D341Med (cell line): Measurements from ENCODE around the gene MYRF.

Experiments used
- DNase-seq: peaks from one replicate; pipeline ENCODE4 v3.0.0; 2012; ENCODE audit warnings: low spot score

MYRF gene

DNA sequence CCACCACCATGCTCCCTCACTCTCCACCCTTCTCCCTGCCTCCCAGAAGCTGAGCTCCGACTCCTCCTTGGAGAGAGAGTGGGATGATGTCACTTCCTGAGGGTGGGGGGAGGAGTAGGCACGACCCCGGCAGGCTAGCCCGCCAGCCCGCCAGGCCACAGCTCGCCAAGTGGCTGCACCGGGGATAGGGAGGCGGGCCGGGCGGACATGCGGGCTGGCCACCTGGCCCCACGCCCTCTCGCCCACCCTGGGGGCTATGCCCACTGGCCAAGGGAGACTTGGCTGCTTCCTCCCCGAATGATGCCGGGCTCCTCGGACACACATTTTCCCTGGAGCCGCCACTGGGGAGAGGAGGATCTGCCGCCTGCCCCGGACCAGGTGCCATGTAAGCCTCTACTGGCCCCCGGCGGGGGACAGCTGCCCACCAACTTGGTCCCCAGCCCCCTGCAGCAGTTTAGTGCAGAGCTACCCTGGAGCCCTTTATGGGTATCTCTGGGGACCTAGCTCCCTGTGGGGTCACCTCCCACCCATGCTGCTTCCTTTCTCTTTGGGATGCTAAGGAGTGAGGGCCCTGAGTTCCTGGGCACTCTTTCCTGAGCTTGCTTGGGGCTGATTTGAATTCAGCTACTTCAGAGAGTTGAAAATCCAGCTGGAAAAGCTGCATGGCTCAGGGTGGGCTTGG is 33.7 kb upstream of the MYRF start:
- no peak for DNase-seq

DNA sequence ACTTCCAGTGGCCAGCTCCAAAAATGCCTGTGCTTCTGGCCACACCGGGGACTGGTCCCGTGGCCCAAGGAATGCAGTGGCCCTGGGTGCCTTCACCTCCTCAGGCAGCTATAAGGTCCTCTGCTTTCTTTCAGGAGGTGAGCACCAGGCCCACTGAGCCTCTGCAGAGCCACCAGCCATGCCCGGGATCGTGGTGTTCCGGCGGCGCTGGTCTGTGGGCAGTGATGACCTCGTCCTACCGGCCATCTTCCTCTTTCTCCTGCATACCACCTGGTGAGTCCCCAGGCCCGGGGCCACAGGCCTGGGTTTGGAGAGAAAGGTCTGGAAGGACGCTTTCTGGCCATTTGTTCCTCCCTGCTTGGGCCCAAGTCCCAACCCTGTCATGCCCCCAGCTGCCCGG is 32.5 kb upstream of the MYRF start:
- DNase-seq, result no peak

DNA sequence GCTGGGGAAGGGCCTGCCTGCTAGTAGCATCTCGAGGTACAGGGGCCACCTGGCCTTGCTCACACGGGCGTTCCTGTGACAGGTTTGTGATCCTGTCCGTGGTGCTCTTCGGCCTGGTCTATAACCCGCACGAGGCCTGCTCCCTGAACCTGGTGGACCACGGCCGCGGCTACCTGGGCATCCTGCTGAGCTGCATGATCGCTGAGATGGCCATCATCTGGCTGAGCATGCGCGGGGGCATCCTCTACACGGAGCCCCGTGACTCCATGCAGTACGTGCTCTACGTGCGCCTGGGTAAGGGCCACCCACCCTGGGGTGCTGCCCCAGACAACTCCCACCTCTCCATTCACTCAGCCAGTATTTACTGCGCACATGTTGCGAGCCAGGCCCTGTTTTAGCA is 31.8 kb upstream of the MYRF start:
- no peak for DNase-seq

DNA sequence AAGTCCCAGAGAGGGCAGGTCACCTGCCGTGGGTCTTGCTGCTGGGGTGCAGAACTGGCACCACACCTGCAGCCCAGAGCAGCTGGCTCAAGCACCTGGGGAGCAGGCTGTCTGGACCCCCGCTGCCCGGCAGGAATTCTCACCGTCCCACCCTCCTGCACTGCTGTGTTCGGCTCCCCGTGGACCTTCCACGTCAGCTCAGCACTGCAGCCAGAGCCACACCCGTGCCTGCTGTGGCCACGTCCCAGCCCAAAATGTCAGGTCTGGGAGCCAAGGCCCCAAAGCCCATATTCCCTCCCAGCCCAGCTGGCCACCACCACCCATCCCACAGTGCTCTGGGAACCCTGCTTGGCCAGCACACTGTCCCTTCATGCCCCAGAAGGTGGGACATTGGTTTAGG is 28.0 kb upstream of the MYRF start:
- DNase-seq, result no peak

DNA sequence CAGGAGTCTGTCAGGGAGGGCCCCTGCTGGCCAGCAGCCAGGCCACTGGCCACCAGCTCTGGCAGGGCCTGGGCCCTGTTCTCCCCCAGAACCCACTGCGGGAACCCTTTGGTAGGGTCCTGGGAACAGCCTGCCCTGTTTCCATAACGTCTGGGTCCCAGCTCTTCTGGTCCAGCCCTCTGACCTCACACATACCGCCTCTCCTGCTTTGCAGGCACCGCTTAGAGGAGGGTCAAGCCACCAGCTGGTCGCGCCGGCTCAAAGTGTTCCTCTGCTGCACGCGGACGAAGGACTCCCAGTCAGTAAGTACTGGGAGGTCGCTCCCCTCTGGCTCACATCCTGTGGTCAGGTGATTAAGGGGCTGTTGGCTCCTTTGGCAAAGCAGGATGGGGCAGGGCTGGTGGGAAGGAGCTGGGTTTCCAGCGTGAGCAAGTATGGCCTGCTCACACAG is 26.6 kb upstream of the MYRF start:
- no peak for DNase-seq

DNA sequence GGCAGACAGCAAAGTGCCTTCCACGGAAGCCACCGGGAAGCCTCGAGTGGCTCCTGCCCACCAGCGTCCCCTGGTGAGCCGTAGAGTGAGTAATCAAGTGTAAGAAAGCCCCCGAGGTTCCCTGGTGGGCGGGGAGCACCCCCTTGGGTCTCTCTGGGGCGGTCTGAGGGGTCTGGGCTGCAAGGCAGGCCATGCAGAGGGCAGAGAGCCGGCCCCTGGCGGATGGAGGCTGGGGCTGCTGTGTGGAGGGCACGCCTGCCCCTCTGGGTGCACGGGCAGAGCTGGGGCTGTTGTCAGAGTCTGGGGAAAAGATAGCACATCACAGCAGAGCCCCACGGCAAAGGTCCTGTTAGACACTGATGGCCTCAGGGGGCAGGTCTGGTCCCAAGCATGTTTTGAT is 25.7 kb upstream of the MYRF start:
- DNase-seq, result no peak

DNA sequence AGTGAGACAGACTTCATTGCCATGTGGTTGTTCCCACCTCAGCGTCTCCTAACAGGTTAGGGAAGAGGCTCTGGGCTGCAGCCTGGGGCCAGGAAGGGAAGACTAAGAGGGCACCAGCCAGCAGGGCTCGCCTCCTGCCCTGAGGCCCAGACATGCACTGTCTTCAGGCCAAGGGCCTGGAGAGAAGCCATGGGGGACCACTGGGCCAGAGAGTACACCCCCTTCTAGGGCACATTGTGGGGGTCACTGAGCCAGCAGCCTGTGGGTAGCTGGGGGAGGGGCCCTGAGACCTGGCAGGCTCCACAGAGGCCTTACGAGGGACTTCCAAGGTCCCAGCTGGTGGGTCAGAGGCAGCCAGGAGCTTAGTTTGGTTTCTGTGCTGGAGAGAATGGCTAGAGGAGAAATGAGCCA is 25.0 kb upstream of the MYRF start:
- no peak for DNase-seq

DNA sequence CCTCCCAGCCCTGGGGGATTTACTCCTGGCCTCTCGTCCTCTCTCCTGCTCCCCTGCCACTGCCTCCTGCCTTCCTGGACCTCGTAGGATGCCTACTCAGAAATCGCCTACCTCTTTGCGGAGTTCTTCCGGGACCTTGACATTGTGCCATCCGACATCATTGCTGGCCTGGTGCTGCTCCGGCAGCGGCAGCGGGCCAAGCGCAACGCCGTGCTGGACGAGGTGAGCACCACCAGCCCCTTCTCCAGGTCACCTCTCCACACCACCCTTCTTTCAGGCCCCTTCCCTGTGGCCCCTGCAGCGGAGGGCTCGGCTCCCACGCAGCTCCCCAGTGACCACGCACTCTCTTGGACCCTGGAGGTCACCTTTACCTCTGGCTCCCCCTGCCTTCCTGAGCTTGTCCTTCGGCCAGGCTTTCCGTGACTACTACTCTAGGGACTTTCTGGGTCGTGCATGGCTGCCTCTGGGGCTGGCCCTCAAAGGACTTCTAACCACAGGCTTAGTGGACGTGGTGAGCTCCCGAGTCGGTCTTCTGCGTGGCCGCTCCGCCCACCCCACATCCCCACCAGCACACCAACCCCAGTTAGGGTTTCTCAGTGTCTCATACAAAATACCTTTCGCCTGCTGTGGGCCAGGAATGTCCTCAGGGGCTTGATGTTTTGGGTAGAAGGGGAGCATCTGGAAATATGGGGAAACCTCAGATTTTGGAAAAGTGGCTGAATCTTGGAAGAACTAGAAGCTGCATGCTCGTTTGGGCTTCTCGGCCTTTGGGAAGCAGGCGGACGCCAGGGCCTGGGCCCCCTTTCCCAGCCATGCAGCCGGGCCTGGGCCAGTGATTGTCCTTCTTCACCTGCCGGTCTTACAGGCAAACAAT is 24.1 kb upstream of the MYRF start:
- no peak for DNase-seq

DNA sequence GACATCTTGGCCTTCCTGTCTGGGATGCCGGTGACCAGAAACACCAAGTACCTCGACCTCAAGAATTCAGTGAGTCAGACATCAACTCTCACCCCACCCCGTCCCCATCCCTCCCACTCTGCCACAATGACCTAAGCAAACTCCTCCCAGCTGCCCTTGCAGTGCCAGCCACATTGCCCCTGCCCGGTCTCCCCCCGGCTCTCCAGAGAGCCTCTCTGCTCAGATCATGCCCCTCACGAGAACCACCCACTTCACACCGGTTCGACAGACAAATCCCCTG is 23.6 kb upstream of the MYRF start:
- DNase-seq, result no peak

DNA sequence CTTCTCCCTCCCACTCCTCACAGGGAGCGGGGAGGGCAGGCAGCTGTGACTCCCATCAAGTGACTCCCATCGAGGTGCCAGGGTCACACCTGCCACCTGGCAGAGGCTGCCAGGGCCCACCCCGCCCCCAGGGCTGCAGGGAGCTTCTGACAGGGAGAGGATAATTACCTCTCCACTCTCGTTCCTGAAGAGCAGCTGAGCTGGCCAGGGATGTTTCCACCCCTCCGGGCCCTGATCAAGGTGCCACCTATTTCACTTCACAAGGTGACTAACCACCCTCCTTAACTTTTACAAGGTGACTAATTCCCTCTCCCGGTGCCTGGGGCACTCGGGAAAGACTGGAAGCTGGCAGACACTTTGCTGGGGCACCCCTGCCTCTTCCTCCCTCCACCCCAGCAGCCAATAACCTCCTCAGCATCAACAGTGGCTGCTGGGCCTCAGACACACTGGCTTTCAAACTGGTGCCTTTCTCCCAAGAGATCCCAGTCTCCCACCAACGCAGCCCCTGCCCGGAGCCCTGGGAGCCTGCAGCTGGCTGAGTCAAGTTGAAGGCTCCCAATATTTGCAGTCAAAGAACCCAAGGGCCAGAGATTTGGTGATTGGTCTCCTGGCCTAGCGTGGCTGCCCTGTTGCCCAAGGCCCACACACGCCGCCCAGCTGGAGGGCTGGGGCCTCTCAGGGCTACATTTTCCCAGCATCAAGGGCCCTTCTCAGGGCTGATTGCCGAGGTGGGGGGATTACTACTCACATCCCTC is 22.0 kb upstream of the MYRF start:
- no peak for DNase-seq

DNA sequence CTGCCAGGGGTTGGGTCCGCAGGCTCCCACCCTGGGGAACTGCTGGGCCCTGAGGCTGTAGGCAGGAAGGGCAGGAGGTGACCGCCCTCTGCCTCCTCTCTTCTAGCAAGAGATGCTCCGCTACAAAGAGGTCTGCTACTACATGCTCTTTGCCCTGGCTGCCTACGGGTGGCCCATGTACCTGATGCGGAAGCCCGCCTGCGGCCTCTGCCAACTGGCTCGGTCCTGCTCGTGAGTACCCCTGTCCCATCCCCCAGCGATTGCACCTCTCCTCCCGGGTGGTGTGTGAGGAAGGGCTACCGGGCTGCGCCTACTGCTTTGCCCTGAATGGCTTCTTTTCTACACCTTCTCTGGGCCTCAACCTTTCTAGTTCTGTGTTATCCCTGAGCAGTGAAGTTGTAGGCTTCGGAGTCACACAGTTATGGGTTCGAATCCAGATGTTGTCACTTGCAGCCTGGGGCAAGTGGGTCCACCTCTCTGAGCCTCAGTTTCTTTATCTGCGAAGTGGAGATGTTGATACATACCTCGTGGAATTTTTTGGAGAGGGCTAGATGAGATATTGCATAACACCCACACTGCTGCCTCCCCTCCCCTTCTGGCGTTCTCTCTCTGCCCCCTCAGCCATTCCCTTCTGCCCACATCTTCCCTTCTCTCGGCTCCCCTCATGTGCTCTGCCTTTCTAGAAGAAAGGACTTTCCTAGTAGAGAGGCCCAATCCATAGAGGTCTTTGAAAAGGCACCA is 21.1 kb upstream of the MYRF start:
- no peak for DNase-seq

DNA sequence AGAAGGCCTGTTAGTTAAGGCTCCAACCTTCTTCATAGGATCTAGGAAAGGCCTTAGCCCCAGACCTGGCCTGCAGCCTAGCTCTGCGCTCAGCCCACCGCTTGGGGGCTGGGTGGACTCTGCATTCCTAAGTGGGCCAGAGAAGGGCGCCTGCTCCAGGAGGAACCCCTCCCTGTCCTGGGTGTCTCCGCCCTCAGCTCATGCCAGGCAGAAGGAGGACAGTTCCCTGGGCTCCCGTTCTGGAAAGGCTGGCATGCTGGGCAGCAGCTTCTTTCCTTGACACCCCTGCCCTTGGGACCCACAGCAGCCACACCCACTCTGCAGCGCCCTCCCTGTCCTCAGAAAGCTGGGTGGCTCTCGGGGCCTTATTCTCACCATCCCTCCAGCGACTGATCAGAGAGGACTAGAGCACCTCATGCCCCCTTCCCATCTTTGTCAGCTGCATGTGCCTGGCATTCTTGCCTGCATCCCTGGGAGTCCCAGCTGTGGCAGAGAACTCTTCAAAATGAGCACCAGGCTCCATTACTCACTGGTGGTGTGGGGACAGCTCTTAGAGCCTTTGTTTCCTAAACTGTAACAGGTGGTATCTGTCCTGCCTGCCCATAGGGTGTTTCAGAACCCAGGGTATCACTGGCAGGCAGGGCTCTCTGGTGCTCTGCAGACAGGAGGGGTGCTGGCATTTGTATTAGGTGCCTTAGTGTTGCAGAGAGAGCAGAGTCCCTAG is 20.3 kb upstream of the MYRF start:
- DNase-seq, result no peak

DNA sequence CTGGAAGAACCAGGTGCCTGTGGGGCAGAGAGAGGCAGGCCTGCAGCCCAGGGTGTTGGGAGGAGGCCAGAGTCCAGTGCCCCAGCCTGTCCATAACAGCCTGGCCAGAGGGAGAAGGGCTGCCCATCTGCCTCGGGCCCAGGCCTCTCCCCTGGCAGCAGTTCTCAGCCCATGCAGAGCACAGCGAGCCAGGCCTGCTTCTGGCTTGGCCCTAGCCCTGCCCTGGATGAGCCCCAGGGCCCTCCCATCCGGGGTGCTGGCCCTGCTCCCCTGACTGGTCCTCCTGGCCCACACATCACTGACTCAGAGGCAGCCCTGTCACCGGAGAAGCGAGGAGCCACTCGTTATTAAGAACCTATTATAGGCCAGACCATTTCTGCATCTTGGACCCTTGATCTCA is 19.7 kb upstream of the MYRF start:
- no peak for DNase-seq

DNA sequence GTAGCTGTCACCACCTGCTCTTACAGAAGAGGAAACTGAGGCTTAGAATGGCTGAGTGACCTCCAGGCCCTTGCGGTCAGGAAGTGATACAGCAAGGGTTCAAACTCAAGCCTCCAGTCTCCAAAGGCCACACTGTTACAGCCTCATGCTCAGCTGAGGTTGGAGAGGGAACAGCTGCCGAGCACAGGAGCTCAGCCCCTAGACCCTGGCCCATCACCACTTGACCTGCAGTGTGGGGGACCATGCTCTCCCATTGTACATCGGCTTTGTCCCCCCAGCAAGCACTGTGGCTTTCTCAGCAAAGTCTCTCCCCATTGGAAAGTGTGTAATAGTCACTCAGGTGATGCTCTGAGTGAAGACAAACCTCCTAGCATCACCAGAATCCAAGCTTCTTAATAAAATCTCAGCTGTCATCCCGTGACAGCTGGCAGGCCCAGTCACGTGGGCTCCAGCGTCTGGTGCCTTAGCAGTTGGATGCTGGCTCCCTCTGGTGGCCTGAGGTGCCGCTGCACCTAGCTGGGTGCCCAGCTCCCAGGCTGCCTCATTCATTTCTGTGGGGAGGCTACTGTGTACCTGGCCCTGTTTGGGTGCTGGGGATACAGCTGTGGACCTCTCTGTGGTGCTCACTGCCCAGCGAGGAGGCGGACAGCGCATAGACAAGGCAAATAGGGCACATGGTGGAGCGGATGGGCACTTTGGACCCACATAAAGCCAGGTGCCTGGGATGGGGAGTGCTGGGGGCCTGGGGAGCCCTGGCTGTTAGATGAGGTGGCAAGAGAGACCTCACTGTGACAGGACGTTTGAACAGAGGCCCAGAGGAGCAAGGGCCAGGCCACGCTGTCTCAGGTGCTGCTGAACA is 19.1 kb upstream of the MYRF start:
- peak; percentile 96 for DNase-seq

DNA sequence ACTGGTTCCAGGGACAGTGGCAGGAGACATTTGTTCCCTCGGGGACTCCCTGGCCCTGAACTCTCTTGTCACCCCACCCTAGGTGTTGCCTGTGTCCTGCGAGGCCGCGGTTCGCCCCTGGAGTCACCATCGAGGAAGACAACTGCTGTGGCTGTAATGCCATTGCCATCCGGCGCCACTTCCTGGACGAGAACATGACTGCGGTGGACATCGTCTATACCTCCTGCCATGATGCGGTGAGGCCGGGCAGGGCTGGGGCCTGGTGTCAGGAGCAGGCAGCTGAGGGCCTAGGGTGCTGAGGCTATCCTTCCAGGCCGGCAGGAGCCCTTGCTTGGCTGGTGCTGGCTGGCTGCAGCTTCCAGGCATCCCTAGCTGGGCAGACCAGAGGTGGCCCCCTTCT is 17.7 kb upstream of the MYRF start:
- DNase-seq, result no peak

DNA sequence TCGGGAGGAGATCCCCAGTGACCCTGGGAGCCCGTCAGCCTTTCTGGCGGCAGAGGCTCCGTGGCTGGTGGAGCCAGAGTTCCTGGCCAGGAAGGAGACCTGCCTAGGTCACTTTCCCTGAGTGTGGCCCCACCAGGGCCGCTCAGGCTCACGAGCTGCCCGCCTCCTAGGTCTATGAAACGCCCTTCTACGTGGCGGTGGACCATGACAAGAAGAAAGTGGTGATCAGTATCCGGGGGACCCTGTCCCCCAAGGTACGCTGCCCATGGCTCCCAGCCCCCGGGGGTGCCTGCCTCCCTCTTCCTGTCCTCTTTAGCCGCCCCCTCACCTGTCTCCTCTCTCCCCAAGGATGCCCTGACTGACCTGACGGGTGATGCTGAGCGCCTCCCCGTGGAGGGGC is 17.0 kb upstream of the MYRF start:
- DNase-seq, result no peak

DNA sequence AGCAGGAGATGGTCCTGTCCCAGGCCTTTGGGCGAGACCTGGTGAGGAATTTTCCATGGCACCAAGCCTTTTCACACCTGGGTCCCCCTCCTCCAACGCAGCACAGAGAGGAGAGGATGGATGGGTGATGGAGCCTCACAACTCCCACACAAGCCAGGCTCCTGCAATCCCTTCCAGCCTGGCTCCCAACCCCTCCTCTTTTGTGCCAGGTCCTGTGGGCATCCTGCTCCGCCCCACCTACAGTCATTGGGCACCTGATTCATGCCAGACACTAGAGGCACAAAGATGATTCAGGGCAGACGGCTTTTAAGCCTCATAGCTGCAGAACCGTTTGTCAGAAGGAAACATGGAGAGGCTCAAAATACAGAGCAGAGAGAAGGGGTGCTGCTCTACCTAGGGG is 16.1 kb upstream of the MYRF start:
- no peak for DNase-seq

DNA sequence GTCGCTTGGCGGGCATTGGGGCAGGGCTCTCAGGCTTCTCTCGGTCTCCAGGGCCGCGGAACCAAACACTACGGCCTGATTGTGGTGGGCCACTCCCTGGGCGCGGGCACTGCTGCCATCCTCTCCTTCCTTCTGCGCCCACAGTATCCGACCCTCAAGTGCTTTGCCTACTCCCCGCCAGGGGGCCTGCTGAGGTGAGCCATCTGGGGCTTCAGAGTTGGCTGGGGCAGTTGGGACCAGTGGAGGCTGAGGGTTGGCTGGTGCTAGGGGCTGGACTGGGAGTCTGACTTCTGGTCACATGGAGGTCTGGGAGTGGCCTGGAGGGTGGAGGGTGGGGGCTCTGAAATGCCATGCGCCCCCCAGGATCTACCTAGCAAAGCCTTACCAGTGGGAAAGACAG is 15.3 kb upstream of the MYRF start:
- no peak for DNase-seq

DNA sequence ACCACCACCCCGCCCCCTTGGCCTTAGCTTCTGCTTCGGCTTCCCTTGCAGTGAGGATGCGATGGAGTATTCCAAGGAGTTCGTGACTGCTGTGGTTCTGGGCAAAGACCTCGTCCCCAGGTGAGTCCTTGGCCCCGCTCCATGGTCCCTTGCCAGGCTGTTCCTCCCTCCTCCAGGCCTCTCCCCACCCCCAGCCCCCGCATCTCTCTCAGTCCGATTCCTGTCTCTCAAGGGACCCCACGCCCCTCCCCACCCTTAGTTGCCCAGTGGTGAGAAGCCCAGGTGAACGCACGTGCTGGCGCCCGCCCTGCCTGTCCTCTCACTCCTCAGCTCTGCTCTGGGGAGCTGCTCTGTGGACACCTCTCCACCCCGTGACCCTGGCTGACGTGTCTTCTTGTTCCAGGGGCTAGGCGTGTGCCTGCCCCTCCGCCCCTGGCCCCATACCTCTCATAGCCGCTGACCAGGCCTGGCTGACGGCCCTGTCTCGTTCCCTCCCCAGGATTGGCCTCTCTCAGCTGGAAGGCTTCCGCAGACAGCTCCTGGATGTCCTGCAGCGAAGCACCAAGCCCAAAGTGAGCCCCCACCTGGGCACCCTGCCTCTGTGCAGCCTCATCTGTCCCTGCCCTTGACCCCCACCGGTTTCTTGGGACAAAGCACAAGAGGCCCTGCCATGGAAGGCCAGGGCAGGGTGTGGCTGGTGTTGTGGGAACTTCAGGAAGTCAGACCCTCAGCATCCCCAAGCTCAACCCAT is 14.6 kb upstream of the MYRF start:
- no peak for DNase-seq

DNA sequence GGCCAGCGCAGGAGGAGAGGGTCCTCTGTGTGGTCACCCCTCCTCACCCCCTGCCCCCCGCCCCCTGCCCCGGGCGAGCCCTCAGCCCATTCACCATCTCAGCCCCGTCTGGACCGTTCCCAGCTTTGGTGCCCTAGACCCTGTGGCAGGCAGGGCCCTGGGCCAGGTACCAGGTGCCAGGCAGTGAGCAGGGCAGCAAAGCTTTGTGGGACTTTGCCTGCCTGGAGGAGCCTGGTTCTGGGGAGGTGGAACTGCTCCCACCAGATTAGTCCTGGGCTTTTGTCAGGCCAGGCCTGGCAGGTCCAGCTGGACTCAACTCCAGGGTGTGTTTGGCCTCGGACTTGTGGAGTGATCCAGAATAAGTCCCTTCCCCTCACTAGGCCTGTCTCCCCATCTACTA is 13.7 kb upstream of the MYRF start:
- DNase-seq, result no peak
